NCI-H2107 treated with DMSO at 0.1 percent for 48 hours (cell line): Measurements from ENCODE around the gene STRBP.
"Not testable (repeated sequence)": the region's sequence is repeated elsewhere in the genome, so short reads cannot be mapped to it uniquely, and the experiment has no call there.

Experiments
- DNase-seq: peaks from one replicate; lab custom pipeline; 2025; ENCODE audit not compliant: unreplicated experiment; lab: John Stamatoyannopoulos, UW

STRBP gene

GRCh38 chr9:123200469-123200868 is 67.9 kb downstream of the STRBP start:
- DNase-seq = not testable (repeated sequence)

GRCh38 chr9:123196124-123196523 is 72.3 kb downstream of the STRBP start:
- DNase-seq = no peak

GRCh38 chr9:123194023-123194422 is 74.4 kb downstream of the STRBP start:
- no peak for DNase-seq

GRCh38 chr9:123191680-123192079 is 76.7 kb downstream of the STRBP start:
- DNase-seq = no peak

GRCh38 chr9:123191260-123191659 is 77.1 kb downstream of the STRBP start:
- DNase-seq = no peak

- no peak for DNase-seq
Measured at GRCh38 chr9:123187131-123187530, 81.3 kb downstream of the STRBP start.

GRCh38 chr9:123186029-123186428 is 82.4 kb downstream of the STRBP start:
- DNase-seq = not testable (repeated sequence)

GRCh38 chr9:123176949-123177348 is 91.4 kb downstream of the STRBP start:
- DNase-seq = no peak

GRCh38 chr9:123175854-123176629 is 92.3 kb downstream of the STRBP start:
- no peak for DNase-seq

- no peak for DNase-seq
Measured at GRCh38 chr9:123174887-123175518, 93.4 kb downstream of the STRBP start.

GRCh38 chr9:123174079-123174478 is 94.3 kb downstream of the STRBP start:
- no peak for DNase-seq

- no peak for DNase-seq
Measured at GRCh38 chr9:123169926-123170325, 98.5 kb downstream of the STRBP start.

GRCh38 chr9:123168586-123168985 is 99.8 kb downstream of the STRBP start:
- no peak for DNase-seq

- DNase-seq = no peak
Measured at GRCh38 chr9:123167474-123167873, 100.9 kb downstream of the STRBP start.

GRCh38 chr9:123165813-123166212 is 102.6 kb downstream of the STRBP start:
- DNase-seq = no peak

- DNase-seq = no peak
Measured at GRCh38 chr9:123164285-123164684, 104.1 kb downstream of the STRBP start.

GRCh38 chr9:123162791-123163345 is 105.5 kb downstream of the STRBP start:
- no peak for DNase-seq

GRCh38 chr9:123162360-123162759 is 106.0 kb downstream of the STRBP start:
- no peak for DNase-seq

GRCh38 chr9:123157221-123157620 is 111.2 kb downstream of the STRBP start:
- no peak for DNase-seq

GRCh38 chr9:123150708-123151503 is 117.5 kb downstream of the STRBP start:
- DNase-seq = no peak

GRCh38 chr9:123149067-123149466 is 119.3 kb downstream of the STRBP start:
- no peak for DNase-seq
